Activated naive CD4-positive, alpha-beta T cell treated with anti-CD3 and anti-CD28 coated beads, Interleukin-2, amount 50 U/mL, for 72 hours (primary cell): ENCODE results near the gene CCDC69. TPM values are rescaled to one million over a fixed set of nuclear protein-coding genes. Genes with fewer than 3 reads are reported as not detected.
A peak's percentile ranks its signal among the peaks of the same experiment; 100 is the strongest.
"Not testable (repeated sequence)": the region's sequence is repeated elsewhere in the genome, so short reads cannot be mapped to it uniquely, and the experiment has no call there.

ENCODE experiments used
- ATAC-seq, 2 donors: fragments of 150-1000 bp; cut with Tn5 transposase; 2 replicates each; pipeline ENCODE4 v1.10.0; 2021; ENCODE audit warnings: mild to moderate bottlenecking in 2 of 2, moderate library complexity in 2 of 2
- DNase-seq, 2 donors: peaks; one replicate each; pipeline ENCODE4 v3.0.0; 2021 to 2022; ENCODE audit warnings: low spot score in 2 of 2
- H3K27ac Mint-ChIP-seq, 2 donors: one replicate each; pipeline ENCODE4 v1.8.0; 2022; ENCODE audit warnings: mild to moderate bottlenecking in 2 of 2, mixed read lengths in 2 of 2
- H3K36me3 Mint-ChIP-seq, 2 donors: one replicate each; pipeline ENCODE4 v1.8.0; 2022; ENCODE audit warnings: mixed read lengths in 2 of 2
- H3K9me3 Mint-ChIP-seq, 2 donors: one replicate each; pipeline ENCODE4 v1.8.0; 2022; ENCODE audit warnings: mixed read lengths in 2 of 2
- total RNA-seq, 2 donors: library from RNA; stranded (reverse); gene quantifications; one replicate each; pipeline ENCODE4 v1.2.3, GENCODE V29; 2022

CCDC69 gene, protein sequence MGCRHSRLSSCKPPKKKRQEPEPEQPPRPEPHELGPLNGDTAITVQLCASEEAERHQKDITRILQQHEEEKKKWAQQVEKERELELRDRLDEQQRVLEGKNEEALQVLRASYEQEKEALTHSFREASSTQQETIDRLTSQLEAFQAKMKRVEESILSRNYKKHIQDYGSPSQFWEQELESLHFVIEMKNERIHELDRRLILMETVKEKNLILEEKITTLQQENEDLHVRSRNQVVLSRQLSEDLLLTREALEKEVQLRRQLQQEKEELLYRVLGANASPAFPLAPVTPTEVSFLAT
- 10 to 100 TPM; 21.0 to 23.8 TPM for total RNA-seq

DNA sequence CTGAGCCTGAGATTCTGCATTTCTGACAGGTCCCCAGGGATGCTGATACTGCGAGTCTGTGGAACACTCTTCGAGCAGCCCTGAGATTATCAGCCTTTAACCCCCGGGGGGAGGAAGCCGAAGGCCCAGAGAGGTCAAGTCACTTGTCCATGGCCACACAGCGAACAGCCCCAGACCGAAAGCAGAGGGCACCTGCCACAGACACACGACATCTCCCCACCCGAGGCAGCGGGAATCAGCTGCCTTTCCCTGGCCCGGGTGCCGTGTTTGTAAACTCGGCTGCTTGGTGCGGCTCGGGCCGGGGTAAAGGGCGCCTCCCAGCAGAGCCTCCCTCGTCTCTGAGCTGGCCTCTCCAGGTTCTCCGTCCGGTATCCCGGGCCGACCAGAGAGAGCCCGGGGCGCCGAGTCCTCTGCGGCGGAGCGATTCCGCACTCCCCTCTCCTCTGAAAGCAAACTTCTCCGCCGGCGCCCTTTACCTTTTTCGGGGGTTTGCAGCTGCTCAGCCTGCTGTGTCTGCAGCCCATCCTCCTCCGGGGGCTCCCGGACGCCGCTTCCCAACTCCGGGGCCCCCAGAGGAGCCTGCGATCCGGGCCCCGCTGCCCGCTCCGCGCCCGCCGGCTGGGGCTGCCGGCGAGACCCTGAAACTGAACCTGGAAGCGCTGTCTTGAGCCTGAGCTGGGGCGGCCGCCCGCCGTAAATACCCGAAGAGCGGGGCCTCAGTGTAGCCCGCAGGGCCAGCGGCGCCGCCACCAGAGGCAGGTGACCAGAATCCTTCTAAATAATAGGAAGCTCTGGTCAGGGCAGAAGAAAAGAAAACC is at the start of gene CCDC69:
Gene CCDC69, minus strand, starts transcription at position 646 of the 818 bp plus-strand sequence. Its CDS starts 122 bp downstream, at position 524.
- Mint-ChIP-seq H3K27ac (peak within 1 kb of the TSS; percentile 87 to 98), H3K9me3 (no peaks in the 10 kb centered on the region), H3K36me3 (peaks cover 5 to 16% of the 10 kb centered on the region in 2 donors)
- DNase-seq: peak in 1 of 2 donors; percentile 67
- ATAC-seq: peak; percentile 60 to 77

GRCh38 chr5:151271336-151271735 is 47.4 kb upstream of the CCDC69 start:
- no peak for DNase-seq
- ATAC-seq: no peak
- Mint-ChIP-seq H3K27ac (no peak overlapping the region), H3K9me3 (no peaks in the 10 kb centered on the region), H3K36me3 (peaks cover 10 to 11% of the 10 kb centered on the region in 2 donors)

DNA sequence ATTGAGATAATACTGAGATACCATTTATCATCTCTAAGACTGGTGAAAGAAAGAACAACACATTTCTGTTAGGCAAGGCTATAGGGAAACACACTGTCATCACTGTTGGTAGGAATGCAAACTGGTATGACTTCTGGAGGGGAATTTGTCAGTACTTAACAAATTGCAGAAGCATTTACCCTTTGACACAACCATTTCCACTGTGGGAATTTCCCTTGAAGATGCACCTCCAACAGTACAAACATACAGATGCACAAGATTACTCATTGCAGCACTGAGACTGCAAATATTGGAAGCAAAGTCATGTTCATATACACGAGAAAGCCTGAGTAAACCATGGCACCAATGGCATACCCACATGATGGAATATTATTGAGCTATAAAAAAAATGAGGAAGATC is 46.7 kb upstream of the CCDC69 start:
- DNase-seq (peak in 1 of 2 donors; percentile 12), ATAC-seq (peak; percentile 93 to 98)
- H3K9me3 Mint-ChIP-seq: no peaks in the 10 kb centered on the region
- H3K27ac Mint-ChIP-seq: no peak overlapping the region
- peaks cover 10 to 11% of the 10 kb centered on the region in 2 donors for H3K36me3 Mint-ChIP-seq

- Mint-ChIP-seq H3K36me3 (peaks cover 19 to 21% of the 10 kb centered on the region in 2 donors), H3K27ac (peak overlapping the region in 1 of 2 donors; percentile 3), H3K9me3 (no peaks in the 10 kb centered on the region)
- ATAC-seq: no peak
- no peak for DNase-seq
These were observed 43.8 kb upstream of the CCDC69 start for GRCh38 chr5:151267491-151268260.

GRCh38 chr5:151264113-151264512 is 40.2 kb upstream of the CCDC69 start:
- peak; percentile 96 to 98 for ATAC-seq
- DNase-seq: peak in 1 of 2 donors; percentile 32
- no peaks in the 10 kb centered on the region for H3K9me3 Mint-ChIP-seq
- H3K27ac Mint-ChIP-seq: peak overlapping the region; percentile 85 to 94
- peaks cover 19 to 21% of the 10 kb centered on the region in 2 donors for H3K36me3 Mint-ChIP-seq

DNA sequence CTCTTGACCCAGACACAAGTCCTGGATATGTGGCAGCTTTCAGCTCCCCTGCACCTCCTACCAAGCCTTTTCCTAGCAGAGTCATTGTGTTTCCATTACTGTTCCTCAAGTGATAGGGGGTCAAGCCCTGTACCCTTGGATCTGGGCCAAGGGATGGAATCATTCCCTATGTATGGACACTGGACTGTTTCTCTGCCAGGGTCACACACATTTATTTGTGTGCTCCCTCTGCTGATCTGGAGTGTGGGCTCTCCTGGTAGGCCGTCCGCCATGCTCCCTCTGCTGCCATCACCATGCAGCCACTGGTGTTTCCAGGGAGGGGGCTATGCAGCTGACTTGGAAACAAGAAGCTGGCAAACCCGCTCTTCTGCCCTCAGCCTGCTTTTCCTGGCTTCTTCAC is 38.6 kb upstream of the CCDC69 start:
- Mint-ChIP-seq H3K27ac (no peak overlapping the region), H3K9me3 (no peaks in the 10 kb centered on the region), H3K36me3 (peaks cover 19 to 21% of the 10 kb centered on the region in 2 donors)
- ATAC-seq (no peak), DNase-seq (no peak)

- H3K9me3 Mint-ChIP-seq: no peaks in the 10 kb centered on the region
These were observed 36.0 kb upstream of the CCDC69 start for GRCh38 chr5:151259931-151260330.

DNA sequence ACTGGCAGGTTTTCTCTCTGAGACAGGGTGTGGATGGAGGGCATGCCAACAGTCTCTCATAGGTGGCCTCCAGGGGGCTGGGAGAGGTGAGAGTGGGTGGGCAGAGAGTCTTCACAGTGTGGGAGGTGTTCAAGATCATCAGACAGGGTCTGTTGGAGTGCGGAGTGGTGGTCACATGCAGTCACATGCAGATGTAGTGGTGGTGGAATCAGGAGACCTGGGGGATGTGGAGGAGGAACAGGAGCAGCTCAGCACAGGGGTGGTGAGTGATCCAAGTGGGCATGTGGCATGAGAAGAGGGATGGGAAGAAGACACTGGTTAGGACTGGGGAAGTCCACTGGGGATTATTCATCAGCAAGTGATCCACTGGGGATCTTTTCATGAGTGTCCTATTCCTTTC is 34.9 kb upstream of the CCDC69 start:
- no peak for ATAC-seq
- H3K27ac Mint-ChIP-seq: peak overlapping the region; percentile 48 to 59
- DNase-seq: no peak
- H3K9me3 Mint-ChIP-seq: no peaks in the 10 kb centered on the region
- H3K36me3 Mint-ChIP-seq: peaks cover 2 to 5% of the 10 kb centered on the region in 2 donors

More at GRCh38 chr5:151259931-151260330, 36.0 kb upstream of the CCDC69 start:
- Mint-ChIP-seq H3K27ac (peak overlapping the region in 1 of 2 donors; percentile 62), H3K36me3 (peaks cover 8 to 11% of the 10 kb centered on the region in 2 donors)
- no peak for DNase-seq
- no peak for ATAC-seq

- DNase-seq (no peak), ATAC-seq (no peak)
- Mint-ChIP-seq H3K9me3 (no peaks in the 10 kb centered on the region), H3K27ac (peak overlapping the region; percentile 26 to 59), H3K36me3 (peaks cover 0 to 8% of the 10 kb centered on the region in 2 donors)
These were observed 34.3 kb upstream of the CCDC69 start for GRCh38 chr5:151258201-151258611.

GRCh38 chr5:151257731-151258181 is 33.9 kb upstream of the CCDC69 start:
- no peak for ATAC-seq
- Mint-ChIP-seq H3K27ac (peak overlapping the region in 1 of 2 donors; percentile 26), H3K36me3 (peaks cover 0 to 8% of the 10 kb centered on the region in 2 donors), H3K9me3 (no peaks in the 10 kb centered on the region)
- no peak for DNase-seq

DNA sequence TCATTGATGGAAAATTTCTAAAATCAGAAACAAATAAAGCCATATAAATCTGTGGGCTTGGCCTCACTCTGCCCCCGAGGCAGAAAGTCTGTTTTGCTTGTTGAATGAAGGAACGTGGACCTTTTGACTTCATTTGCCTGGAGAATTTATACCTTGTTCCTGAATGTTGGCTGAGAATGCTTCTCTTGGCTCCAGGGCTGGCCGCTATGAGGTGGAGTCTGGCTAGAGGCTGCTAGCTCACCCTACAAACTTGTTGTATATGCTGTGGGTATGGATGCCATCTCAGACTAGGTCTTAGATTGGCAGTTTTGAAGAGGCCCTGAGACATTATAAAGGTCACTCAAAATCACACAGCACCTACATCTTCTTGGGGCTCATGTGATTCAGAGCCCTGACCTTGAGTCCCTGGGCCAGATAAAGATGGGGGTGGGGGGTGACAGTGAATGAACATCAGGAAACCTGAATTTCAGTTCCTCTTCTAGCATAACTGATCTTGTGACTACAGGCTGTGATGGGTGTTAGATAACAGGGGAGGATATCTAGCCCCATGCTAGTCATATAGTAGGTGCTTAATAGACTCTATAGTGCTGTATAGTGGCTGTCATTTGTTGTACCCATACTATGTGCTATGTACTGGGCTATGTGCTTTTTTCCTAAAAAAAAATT is 31.9 kb upstream of the CCDC69 start:
- ATAC-seq (no peak), DNase-seq (no peak)
- peaks cover 0 to 8% of the 10 kb centered on the region in 2 donors for H3K36me3 Mint-ChIP-seq
- H3K27ac Mint-ChIP-seq: no peak overlapping the region
- H3K9me3 Mint-ChIP-seq: no peaks in the 10 kb centered on the region

DNA sequence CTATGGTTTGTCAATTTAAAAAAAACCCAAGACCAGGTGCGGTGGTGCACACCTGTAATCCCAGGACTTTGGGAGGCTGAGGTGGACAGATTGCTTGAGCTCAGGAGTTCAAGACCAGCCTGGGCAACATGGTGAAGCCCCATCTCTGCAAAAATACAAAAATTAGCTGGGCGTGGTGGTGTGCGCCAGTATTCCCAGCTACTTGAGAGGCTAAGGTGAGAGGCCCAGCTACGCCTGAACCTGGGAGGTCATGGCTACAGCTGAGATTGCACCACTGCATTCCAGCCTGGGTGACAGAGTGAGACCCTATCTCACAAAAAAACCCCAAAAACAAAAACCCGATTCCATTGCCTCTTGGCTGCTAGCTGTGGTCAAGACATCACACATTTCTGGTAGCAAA is 31.1 kb upstream of the CCDC69 start:
- DNase-seq, H3K27ac Mint-ChIP-seq: not testable (repeated sequence)
- H3K36me3 Mint-ChIP-seq: peaks cover 0 to 15% of the 10 kb centered on the region in 2 donors

DNA sequence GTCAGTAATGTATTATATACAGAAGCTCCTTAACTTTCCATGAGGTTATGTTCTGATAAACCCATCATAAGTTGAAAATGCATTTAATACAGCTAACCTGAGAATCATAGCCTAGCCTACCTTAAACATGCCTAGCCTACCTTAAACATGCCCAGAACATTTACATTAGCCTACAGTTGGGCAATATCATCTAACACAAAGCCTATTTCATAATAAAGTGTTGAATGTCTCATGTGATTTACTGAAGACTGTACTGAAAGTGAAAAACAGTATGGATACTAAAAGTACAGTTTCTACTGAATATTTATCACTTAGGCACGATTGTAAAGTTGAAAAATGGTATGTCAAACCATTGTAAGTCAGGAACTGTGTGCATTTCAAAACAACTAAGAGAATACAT is 30.7 kb upstream of the CCDC69 start:
- ATAC-seq (no peak), DNase-seq (no peak)
- H3K27ac Mint-ChIP-seq: no peak overlapping the region
- H3K9me3 Mint-ChIP-seq: peaks cover 0 to 5% of the 10 kb centered on the region in 2 donors
- peaks cover 0 to 15% of the 10 kb centered on the region in 2 donors for H3K36me3 Mint-ChIP-seq

More for the DNA sequence above, 31.1 kb upstream of the CCDC69 start:
- not testable (repeated sequence) for H3K9me3 Mint-ChIP-seq, ATAC-seq

- H3K27ac Mint-ChIP-seq: peak overlapping the region; percentile 52 to 83
- peaks cover 0 to 15% of the 10 kb centered on the region in 2 donors for H3K36me3 Mint-ChIP-seq
- peaks cover 0 to 5% of the 10 kb centered on the region in 2 donors for H3K9me3 Mint-ChIP-seq
- no peak for DNase-seq
- ATAC-seq: no peak
These were observed 29.7 kb upstream of the CCDC69 start for GRCh38 chr5:151253605-151253950.

DNA sequence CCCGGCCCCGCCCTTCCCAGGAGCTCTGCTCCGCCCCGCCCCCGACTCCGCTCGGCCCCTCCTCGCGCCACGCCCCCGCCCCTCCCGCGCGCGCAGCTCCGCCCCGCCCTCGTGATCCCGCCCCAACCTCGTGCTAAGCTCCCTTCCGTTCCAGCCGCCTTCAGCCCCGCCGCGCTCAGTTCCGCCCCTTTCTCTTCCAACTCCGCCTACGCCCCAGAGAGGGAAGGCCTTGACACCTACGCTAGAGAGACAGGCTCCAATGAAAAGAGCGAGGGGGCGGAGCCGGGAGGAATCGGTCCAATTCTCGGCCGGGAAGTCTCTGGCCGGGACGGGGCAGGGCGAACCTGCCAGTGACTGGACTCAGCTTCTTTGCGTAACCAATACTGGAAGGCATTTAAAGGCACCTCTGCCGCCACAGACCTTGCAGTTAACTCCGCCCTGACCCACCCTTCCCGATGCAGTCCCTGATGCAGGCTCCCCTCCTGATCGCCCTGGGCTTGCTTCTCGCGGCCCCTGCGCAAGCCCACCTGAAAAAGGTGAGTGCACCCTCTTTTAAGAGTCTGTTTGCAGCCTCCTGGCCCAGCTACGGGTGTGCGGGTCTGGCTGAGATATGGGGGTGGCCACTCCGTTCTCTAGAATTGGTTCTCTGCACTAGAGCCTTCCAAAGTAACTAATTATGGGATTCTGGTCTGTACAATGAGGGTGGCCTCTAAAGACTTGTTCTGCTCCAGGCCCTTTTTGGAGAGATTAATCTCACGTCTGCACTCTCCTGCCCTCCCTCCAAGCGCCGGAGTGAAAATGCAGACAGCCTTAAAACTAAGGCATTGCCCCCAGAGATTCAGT is 29.1 kb upstream of the CCDC69 start, which contains the start of gene GM2A:
Gene GM2A, plus strand, starts transcription at position 424 of the 843 bp plus-strand sequence. Its CDS starts 32 bp downstream, at position 456.
- peaks cover 0 to 15% of the 10 kb centered on the region in 2 donors for H3K36me3 Mint-ChIP-seq
- DNase-seq (peak; percentile 98 to 99), ATAC-seq (peak; percentile 89 to 93)
- H3K27ac Mint-ChIP-seq: peak within 1 kb of the TSS; percentile 52 to 88
- peaks cover 0 to 5% of the 10 kb centered on the region in 2 donors for H3K9me3 Mint-ChIP-seq
